ENCODE data around the gene MAN1A1. TPM values are rescaled to one million over a fixed set of nuclear protein-coding genes. Genes with fewer than 3 reads are reported as not detected.

Gene MAN1A1
- polyA plus RNA-seq, 1 donor = 23.8 TPM

DNA sequence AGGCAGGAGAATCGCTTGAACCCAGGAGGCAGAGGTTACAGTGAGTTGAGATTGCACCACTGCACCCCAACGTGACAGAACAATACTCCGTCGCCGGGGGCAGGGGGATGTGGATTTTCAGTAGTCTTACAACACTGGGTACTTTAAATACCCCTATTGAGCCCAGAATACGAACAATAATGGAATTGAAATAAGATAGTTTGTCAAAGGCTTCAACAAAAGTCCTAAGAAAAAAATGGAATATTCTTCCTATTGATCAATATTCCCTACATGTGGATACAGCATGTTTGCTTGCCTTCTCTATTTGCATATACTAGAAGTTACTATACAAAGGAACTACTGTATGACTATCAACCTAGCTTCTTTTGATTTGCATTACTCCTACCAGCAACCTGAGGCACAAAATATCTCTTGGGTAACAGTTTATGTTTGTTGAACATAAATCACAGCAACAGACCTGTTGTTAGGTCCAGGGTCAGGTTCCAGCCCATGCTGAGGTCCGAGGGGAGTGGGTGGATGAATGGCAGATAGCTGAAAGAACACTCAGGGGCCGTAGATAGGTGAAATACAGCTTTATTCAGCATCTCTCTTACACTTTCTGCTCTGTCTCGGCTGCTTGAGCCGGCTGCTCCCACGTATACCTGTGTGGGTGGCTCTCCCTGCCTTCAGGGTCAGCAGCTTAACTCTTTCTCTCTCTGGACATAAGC is 23.8 kb downstream of the MAN1A1 start:
- DNase-seq = no peak

DNA sequence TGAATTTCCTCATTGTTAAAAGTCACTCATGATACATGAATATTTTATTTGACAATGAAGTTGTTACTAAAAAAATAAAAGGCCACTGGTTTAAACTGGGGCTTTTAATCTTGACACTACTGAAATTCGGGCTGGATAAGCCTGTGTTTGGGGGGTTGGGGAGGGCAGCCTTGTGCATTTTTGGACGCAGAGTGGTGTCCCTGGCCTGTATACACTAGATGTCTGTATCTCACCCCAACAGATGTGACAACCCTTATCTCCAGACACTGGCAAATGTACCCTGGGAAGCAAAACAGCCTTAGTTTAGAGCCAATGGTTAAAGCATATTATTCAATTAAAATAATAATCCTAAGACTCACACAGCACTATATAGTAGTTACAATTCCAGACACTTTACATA is 24.8 kb downstream of the MAN1A1 start:
- DNase-seq = no peak

DNA sequence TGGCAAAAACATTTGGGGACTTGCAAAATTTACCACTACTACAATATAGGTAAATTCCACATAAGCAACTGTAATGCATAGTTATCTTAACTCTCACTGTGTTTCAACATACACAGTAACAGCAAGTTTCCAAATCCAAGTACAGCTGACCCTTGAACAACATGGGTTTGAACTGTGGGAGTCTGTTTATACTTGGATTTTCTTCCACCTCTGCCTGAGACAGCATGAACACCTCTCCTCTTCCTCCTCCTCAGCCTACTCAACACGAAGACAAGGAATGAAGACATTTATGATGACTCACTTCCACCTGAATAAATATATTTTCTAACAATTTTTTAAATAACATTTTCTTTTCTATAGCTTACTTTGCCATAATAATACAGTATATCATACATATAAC is 25.6 kb downstream of the MAN1A1 start:
- DNase-seq = no peak

DNA sequence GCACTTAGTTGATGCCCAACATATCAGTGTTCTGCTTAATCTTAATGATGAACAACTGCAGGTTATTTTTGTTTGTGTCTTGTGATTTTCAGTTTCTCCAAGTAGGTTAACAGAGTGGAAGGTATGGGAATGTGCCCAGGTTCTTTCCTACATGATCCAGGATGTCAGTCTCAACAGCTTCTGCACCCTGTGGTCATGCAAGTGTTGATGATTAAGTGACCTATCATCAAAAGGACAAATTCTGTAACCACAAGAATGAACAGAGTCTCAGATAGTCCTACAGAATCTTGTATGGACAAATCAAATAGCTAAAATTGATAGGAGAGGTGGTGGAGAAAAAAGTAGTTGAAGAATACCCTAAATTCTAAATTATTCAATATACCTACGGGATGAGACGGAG is 26.1 kb downstream of the MAN1A1 start:
- no peak for DNase-seq

DNA sequence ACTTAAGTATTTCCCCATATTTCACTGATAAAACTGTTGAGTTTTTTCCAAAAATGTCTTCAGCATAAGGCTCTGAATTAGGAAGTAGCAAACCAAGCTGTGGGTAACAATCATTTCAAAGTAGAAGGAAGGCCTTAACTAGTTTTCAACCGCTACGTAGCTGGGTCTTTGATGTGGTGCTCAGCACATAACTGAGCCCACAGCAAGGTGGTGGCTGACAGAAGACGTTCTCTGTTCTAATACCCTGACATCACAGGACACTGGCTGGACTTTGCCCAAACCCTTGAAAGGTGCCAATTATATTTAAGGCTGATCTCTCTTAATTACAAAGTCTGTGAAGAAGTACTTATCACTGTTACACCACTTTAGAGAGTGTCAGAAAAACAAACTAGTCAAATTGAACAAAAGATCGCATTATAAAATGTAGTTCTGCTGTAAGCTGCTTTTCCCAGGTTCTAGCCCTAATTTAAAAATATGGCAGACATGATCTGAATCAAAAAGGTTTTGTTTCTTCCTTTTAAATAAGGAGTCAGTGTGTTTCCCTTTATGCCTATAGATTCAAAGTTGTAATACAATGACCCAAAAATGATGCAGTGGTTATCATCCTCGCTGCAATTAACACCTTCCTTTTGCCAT is 26.7 kb downstream of the MAN1A1 start:
- no peak for DNase-seq

DNA sequence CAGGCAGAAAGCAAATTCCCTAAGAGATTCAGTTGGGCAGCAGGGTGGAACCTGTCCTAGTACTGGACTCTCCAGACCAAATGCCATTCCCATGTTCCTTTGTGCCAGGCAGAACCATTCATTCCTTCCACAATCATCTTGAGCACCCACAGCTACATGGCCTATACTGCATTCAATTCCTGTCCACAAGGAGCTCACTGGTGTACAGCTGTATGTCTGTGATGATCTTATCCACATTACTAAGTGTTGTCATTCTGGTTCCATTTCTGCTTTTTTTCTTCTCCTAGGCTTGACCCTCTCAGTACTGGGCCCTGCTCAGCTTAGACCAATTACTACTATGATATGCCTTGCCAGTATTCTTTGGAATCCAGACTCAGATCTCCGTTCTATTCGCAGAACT is 27.5 kb downstream of the MAN1A1 start:
- DNase-seq = no peak

DNA sequence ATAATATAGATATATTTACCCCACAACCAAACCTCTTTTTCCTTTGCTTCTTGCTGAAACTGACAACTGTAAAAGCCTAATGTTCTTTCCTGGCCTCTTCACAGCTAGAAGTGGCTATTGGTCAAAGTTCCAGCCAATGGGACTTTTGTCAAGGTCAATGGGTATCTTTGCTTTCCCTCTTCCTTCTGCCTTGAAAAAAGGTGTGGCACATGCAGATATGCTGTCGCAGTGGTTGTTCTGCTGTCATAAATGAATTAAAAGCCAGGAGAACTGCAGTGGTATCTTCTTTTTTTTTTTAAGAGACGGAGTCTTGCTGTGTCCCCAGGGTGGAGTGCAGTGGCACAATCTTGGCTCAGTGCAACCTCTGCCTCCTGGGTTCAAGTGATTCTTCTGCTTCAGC is 29.9 kb downstream of the MAN1A1 start:
- DNase-seq = no peak

DNA sequence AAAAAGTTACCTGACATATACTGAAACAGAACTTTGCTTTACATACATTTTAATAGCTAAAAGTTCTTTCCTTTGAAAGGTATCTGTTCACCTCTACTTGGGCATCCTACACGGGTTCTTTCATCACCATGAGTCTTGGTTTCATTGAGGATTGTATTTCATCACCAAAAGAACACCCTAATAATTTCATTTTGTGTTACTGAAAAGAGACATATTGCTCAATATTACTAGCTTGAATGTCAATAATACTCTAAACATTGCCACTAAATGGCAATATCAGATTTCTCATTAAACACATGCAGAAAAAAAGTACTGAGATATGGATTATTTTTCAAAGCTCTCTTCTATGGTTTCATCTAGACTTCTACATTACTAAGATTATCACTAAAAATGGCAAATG is 30.8 kb downstream of the MAN1A1 start:
- no peak for DNase-seq

DNA sequence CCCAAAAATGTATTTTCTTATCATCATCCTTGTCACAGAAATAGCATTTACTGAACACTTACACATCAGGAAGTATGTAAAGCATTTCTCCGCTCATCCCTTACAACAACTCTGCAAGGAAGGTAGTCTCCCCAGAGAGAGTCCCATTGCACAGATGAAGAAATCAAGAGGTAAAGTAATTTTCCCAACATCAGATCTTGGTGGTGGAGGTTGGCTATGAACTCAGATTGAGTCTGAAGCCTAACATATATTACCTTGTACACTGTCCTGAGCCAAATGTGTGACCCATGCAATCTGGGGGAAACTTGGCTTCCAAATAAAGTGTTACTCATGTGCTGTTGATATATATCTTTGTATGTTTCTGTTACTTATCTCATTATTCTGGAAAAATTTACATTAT is 31.4 kb downstream of the MAN1A1 start:
- DNase-seq = no peak

DNA sequence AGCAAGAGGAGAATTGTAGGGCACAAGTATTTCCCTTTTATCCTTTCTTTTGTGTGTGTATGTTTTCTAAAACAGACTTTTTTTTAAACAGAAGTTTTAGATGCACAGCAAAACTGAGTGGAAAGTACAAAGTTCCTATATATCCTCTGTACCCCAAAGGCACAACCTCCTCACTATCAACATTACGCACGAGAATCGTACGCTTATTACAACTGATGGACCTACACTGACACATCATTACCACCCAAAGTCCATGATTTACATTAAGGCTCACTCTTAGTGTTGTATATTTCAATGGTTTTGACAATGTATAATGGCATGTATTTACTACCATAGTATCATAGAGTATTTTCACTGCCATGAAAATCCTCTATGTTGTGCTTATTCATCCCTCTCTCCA is 32.6 kb downstream of the MAN1A1 start:
- no peak for DNase-seq

DNA sequence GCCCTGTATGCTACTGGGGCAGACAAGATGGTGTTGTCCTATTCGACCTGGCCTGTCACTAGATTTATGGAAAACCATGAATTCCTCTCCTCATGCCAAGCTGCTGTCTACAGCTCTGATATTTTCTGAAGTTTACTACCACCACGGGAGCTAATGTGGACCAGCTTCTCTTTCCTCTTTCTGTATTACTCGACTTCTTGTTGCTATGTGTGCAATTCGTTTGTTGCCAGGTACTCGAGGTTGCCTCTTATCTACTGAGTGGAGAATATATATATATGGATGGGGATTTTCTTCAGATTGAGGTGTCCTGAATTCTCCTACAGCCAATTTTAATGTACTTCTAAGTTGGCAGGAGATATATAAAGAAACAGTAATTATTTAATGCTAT is 34.7 kb downstream of the MAN1A1 start:
- DNase-seq = no peak

DNA sequence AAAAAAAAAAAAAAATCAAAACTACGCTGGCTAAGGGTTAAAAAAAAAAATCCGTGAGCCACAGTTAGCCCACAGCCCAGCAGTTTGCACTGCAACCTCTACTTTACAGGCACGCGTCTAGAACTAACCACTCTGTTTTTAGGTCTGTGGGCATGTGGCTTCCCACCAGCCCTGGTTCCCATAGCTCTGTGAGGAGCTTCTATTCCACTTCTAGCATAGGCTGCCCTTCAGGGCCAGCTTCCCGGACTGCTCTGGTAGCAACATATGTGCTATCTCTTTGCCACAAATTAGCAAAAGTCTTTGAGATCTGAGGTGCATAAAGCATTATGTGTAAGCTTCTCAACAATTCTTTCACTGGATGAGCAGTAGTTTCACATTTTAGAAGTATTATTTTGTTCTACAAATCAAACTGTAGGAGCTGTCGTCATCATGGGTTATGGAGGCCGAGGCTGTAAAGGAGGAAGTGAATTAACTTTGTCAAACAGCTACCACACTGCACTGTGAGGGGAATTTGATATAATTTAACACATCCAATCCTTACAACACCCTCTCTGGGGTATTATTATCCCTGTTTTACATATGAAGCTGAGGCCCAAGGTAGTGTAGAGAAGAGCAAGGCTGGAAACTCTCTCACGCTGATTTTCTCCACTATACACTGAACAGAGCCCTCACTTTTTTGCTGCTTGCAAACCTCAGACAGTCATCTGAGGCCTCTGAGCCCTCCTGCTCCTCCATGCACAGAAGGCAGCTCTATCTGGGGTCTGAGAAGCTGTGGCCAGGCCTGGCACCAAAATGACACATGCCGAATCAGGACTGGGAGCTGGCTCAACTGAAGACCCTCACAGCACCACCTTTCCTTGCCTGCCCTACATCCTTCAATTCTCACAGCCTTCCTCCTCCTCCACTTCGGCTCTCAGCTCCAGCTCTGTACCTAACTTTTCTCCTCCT is 35.4 kb downstream of the MAN1A1 start:
- DNase-seq = no peak

DNA sequence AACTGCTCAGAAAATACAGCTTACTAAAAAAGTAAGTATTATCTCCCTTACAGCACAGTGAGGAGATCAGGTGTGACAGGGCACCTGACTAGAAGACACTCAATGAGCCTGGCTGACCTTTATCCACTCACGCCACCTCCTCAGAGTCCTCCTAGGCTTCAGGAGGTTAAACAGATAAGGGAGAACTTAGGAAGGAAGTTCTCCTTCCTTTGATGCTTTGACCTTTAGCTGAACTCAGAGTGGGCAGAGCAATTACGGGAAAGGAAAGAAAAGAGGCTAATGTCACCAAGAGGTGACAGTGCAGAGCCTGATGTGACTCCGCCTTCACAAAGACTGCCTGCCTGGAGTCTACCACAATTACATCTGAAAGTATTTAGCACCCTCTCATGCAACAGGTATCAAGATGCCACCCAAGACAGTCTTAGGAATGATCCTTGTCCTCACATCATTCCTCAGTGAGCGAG is 36.7 kb downstream of the MAN1A1 start:
- no peak for DNase-seq

DNA sequence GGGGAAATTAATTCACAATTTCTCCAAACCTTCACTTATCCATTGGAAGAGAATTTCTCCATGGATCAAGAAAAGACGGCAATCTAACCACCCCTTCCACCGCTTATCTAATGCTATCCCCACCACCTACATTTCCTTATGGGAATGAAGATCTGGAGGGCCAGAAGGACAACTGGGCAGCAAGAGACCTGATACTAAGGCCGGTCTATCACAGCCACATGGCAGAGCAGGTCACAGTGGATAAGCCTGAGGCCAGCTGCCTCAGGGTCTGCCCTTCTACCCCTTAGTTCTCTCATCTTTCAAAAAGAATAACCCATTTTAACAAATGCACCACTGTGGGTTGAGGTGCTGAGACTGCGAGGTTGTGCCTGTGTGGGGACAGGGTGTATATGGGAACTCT is 37.1 kb downstream of the MAN1A1 start:
- DNase-seq = no peak

DNA sequence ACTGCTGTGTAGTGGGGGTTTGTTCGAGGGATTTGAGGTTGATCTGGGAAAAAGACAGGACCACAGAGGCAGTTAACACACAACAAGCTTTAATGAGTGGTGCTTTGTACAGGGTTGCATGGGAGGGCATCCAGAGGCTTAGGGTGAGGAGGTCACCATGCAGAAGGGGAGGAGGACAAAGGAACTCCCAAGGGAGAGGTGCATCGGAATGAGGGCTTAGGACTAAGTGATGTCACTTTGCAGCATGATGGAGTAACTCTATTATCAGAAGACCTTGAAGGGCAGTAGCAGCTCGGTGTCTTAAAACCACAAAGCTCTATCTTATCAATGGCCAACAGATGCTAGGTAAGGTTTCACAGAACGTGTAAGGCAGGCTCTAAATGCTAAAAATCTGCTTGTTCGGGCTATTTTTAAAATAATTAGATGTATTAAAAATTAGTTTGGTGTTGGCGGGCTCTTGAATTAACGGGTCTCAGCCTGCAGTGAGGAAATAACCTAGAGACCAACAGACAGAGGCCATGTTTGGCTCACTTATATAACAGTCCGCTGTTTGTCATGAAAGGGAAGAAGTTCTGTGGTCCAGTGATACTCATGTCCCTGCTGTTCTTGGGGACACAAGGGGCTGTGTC is 37.9 kb downstream of the MAN1A1 start:
- DNase-seq = no peak

DNA sequence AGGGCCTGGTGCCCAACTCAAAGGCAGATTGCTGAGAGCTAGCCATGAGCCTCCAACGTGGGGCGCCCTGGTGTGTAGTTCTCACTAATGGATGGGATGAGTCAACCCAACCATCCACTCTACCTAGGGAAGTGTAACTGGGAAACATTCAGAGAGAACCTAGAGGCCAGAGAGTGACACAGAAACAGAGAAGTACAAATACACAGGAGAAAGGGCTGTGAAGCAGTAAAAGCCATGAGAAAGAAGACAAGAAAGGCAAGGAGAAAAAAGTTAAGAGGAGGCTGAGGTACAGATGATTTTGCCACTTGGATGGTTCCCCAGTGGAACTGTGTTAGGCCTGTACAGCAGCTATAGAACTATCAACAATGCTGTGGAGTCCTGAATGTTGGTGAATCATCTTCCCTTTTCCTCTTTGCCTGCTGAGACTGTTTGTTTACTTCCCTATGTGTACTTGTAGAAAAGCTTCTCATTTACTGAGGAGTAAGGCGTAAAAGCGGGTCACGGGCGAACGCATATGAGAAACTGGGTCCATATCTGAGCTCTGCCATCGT is 39.0 kb downstream of the MAN1A1 start:
- no peak for DNase-seq

DNA sequence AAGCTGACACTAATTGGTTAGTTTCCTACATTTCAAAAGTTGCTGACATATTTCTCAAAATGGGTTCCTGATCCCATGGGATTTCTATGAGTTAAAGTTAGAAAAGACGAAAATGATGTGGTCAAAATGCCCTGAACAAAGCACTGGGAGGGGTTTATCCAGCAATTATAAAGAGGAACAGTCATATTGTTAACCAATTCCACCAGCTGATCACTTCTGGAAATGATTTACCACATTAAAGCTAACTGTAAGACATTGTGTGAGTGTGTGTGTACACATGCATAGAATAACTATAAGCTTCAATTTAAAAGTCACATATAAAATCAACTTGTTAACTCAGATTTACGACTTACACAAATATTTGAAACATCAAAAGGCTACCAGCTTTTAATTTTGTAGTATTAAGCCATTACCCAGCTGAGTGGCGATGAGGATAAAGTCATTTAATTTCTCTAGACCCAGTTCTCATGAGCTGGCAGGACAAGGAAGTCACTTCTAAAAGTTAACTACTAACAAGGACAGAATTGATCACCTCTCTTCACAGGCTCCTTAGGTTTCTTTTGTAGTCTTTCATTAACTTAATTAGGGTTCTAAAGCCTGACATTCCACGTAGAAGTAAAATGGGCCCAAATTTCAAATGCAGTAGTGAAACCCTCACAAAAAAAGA is 40.4 kb downstream of the MAN1A1 start:
- DNase-seq = no peak

DNA sequence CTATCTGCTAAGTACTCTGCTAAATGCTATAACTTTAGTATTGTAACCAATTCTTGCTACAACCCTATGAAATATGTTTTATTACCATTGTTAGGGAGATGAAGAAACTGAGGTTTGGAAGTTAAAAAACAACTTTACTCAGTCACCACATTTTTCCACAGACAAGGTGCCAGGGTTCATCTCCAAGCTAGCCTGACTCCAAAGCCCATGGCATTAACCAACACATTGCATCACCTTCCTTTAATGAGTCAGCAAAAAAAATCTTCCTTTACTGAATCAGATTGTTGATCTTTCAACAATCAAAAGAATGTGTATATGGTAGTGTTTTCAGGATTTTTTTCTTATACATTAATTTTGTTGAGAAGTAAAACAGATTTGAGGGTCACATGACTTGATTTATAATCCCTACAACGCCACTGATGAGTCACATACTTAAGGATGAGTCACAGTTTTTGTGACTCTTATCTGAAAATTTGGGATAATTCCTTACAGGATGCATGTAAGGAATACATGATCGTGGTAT is 41.5 kb downstream of the MAN1A1 start:
- DNase-seq = no peak

DNA sequence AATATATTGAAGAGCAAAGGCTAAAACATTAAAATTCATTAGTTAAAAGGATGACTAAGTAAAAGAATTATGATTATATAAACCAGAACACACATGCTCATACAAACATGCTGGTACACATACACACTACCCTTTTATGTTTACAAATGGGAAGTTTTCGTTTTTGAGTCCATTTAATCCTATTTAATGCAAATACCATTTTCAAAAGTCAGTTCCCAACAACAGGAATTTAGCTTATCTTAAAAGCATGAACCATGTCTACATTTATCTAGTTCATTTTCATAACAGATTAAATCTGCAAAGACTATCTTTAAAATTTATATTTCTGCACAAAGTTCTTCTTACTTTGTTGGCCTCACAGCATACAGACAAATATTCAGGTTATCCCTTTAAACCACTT is 42.5 kb downstream of the MAN1A1 start:
- DNase-seq = no peak

DNA sequence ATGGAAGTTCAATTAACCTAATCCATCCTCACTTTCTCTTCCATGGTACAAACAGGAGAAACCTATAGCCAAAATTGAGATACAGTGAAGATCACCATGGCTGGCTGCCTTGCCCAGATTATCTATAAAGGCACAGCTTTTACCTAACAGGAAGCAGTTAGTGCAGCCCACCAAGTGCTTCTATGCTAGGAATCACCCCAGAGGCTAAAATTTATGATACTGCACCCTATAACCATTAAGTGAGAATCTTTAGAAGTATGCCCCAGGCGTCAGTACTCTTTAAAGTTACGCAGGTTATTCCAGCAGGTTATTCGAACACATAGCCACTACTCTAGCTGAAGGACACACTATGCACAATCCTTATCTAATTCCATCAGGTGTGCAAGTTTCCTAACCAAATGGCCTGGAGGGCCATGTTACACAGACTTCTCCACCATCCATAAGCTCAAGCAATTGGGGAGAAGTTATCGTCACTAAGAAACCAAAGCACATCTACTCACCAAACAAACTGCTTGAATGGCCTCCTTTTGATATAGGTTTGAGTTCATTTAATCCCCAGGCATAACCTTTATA is 43.1 kb downstream of the MAN1A1 start:
- DNase-seq = no peak

DNA sequence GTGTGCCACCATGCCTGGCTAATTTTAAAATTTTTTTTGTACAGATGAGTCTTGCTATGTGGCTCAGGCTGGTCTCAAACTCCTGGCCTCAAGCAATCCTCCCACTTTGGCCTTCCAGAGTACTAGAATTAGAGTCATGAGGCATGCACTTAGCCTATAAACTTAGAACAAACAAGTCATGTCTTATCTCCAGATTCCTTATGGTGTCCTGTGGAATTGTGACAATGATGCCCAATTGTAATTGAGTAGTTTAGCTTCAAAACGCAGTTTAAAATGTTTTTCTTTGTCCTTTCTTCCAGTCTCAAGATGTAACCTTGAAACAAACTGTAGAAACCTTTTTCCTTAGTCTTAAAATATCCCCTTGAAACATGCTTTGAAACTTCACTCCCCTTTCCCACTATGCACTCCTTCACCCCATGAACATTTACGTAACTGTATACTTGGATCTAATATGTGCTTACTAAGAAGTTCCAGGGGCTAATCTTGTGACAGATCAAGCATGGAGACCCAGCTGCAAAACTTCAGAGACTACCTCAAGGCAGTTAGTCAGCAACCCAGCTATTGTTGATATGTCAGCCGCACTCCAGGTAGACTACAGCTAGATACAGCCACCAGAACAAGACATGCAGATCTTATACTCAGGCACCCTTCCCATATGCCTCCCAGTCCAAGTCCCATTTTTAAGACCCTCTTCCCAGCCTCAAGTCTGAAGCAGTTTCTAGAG is 46.2 kb downstream of the MAN1A1 start:
- DNase-seq = no peak

All from hindlimb muscle (tissue), 1 donor.